K562 (cell line): ENCODE measurements around the gene LIPM.

Experiments
- CBFA2T3 ChIP-seq: fragments of 450-650 bp; IDR thresholded peaks from 2 replicates; pipeline ENCODE4 v1.6.1; 2017
- CHD2 ChIP-seq: IDR thresholded peaks from 2 replicates; pipeline ENCODE4 v1.6.1; 2011; ENCODE audit warnings: low read depth, low read length
- HNRNPH1 ChIP-seq: fragments of 200-400 bp; formaldehyde crosslinking; optimal IDR thresholded peaks from 2 replicates; pipeline ENCODE3; 2017; ENCODE audit warnings: low read depth, mild to moderate bottlenecking, low read length, moderate library complexity
- POLR2AphosphoS5 ChIP-seq: IDR thresholded peaks from 2 replicates; pipeline ENCODE4 v1.6.1; 2011; ENCODE audit warnings: mild to moderate bottlenecking, low read depth, low read length, moderate library complexity; ENCODE audit not compliant: control insufficient read depth, insufficient read depth
- POLR2G ChIP-seq: fragments of 200-400 bp; formaldehyde crosslinking; IDR thresholded peaks from 2 replicates; pipeline ENCODE4 v1.6.1; 2017; ENCODE audit warnings: low read depth, mild to moderate bottlenecking, antibody characterized with exemption, low read length, moderate library complexity
- RBM22 ChIP-seq: fragments of 200-400 bp; formaldehyde crosslinking; IDR thresholded peaks from 2 replicates; pipeline ENCODE4 v1.6.1; 2018; ENCODE audit warnings: low read length, low read depth; ENCODE audit not compliant: poor library complexity, severe bottlenecking
- TAF1 ChIP-seq: IDR thresholded peaks from 2 replicates; pipeline ENCODE4 v1.6.1; 2011; ENCODE audit warnings: mild to moderate bottlenecking, low read length, moderate library complexity; ENCODE audit not compliant: insufficient read depth, control insufficient read depth, severe bottlenecking; ENCODE audit errors: extremely low read depth
- TEAD4 ChIP-seq, 2 experiments: sonication (generic) in 1 of 2; formaldehyde crosslinking in 1 of 2; IDR thresholded peaks; 2 replicates each; pipeline versions ENCODE4 v1.6.1 to v1.8.0; 2012 to 2022; ENCODE audit warnings: borderline replicate concordance in 1 of 2, inconsistent platforms in 1 of 2, low read length in 1 of 2, mild to moderate bottlenecking in 1 of 2, missing genetic modification reagents in 1 of 2
- TF ChIP-seq, protein P1 (sequence below): sonication (generic); formaldehyde crosslinking; IDR thresholded peaks from 2 replicates; pipeline ENCODE4 v1.4.0; 2020; ENCODE audit warnings: mild to moderate bottlenecking, missing genetic modification reagents
- TF ChIP-seq, protein P2 (sequence below): conservative IDR thresholded peaks from 2 replicates; pipeline ENCODE4 v1.6.1; 2011; ENCODE audit warnings: low read depth, mild to moderate bottlenecking, low read length; ENCODE audit not compliant: control insufficient read depth

DNA sequence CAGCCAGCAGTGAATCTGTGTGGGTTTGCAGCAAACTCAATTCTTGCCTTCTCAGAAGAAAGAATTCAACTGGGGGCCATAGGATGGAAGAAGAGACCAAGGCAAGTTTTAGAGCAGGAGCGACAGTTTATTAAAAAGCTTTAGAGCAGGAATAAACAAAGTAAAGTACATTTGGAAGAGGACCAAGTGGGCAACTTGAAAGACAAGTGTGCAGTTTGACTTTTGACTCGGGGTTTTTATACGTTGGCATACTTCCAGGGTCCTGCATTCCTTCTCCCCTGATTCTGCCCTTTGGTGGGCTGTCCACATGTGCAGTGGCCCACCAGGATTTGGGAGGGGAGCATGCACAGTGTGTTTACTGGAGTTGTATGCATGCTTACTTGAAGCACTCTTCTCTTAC lies 52.2 kb downstream of the LIPM start:
- TF ChIP-seq TEAD4 (IDR thresholded peaks at IDR 0.05; ENCODE audit: low read length) (no peak), TEAD4 (CRISPR knock-in tag; IDR thresholded peaks at IDR 0.05; ENCODE audit: borderline replicate concordance) (no peak), TAF1 (no peak), RBM22 (no peak), HNRNPH1 (no peak), POLR2G (no peak), POLR2AphosphoS5 (no peak), CHD2 (no peak), CBFA2T3 (no peak)
- TF ChIP-seq, protein P1, sequence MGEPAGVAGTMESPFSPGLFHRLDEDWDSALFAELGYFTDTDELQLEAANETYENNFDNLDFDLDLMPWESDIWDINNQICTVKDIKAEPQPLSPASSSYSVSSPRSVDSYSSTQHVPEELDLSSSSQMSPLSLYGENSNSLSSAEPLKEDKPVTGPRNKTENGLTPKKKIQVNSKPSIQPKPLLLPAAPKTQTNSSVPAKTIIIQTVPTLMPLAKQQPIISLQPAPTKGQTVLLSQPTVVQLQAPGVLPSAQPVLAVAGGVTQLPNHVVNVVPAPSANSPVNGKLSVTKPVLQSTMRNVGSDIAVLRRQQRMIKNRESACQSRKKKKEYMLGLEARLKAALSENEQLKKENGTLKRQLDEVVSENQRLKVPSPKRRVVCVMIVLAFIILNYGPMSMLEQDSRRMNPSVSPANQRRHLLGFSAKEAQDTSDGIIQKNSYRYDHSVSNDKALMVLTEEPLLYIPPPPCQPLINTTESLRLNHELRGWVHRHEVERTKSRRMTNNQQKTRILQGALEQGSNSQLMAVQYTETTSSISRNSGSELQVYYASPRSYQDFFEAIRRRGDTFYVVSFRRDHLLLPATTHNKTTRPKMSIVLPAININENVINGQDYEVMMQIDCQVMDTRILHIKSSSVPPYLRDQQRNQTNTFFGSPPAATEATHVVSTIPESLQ (CRISPR knock-in tag): no peak
- TF ChIP-seq, protein P2, sequence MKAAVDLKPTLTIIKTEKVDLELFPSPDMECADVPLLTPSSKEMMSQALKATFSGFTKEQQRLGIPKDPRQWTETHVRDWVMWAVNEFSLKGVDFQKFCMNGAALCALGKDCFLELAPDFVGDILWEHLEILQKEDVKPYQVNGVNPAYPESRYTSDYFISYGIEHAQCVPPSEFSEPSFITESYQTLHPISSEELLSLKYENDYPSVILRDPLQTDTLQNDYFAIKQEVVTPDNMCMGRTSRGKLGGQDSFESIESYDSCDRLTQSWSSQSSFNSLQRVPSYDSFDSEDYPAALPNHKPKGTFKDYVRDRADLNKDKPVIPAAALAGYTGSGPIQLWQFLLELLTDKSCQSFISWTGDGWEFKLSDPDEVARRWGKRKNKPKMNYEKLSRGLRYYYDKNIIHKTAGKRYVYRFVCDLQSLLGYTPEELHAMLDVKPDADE: no peak
